ENCODE data around the gene TIMP3.

GRCh38 chr22:32765132-32765618 lies 36.3 kb upstream of the TIMP3 start:
- TF ChIP-seq CTCF (IDR thresholded peaks at IDR 0.05; ENCODE audit: poor library complexity), result no peak
- TF ChIP-seq EZH2 (IDR thresholded peaks at IDR 0.05; ENCODE audit: borderline replicate concordance), result no peak
- TF ChIP-seq EZH2phosphoT487 (IDR thresholded peaks at IDR 0.05; ENCODE audit: low read depth, severe bottlenecking, unreplicated experiment), result no peak
